HG03521 (cell line): ENCODE data around the gene CEP78.

Source experiments
- ATAC-seq: cut with Tn5 transposase; IDR thresholded peaks from one replicate; pipeline ENCODE4 v1.9.1; 2021; ENCODE audit warnings: mild to moderate bottlenecking, moderate library complexity; ENCODE audit not compliant: unreplicated experiment

CEP78 gene

GRCh38 chr9:78306222-78307076 lies 70.6 kb downstream of the CEP78 start:
- ATAC-seq = no peak

GRCh38 chr9:78307360-78307759 lies 71.5 kb downstream of the CEP78 start:
- ATAC-seq = no peak

GRCh38 chr9:78309066-78309465 lies 73.2 kb downstream of the CEP78 start:
- ATAC-seq = no peak

- no peak for ATAC-seq
These were observed 75.2 kb downstream of the CEP78 start for GRCh38 chr9:78311075-78311474.

- ATAC-seq = no peak
These were observed 76.1 kb downstream of the CEP78 start for GRCh38 chr9:78311886-78312524.

GRCh38 chr9:78314550-78314949 lies 78.7 kb downstream of the CEP78 start:
- no peak for ATAC-seq

- ATAC-seq = no peak
These were observed 79.3 kb downstream of the CEP78 start for GRCh38 chr9:78314953-78315870.

- no peak for ATAC-seq
These were observed 80.5 kb downstream of the CEP78 start for GRCh38 chr9:78316166-78316892.

- no peak for ATAC-seq
These were observed 83.5 kb downstream of the CEP78 start for GRCh38 chr9:78319197-78320029.

- no peak for ATAC-seq
These were observed 84.3 kb downstream of the CEP78 start for GRCh38 chr9:78320030-78320693.

- ATAC-seq = no peak
These were observed 85.1 kb downstream of the CEP78 start for GRCh38 chr9:78320875-78321496.

GRCh38 chr9:78321505-78321904 lies 85.6 kb downstream of the CEP78 start:
- no peak for ATAC-seq

GRCh38 chr9:78324068-78324650 lies 88.3 kb downstream of the CEP78 start:
- no peak for ATAC-seq

- no peak for ATAC-seq
These were observed 88.8 kb downstream of the CEP78 start for GRCh38 chr9:78324682-78325081.

GRCh38 chr9:78325343-78325742 lies 89.5 kb downstream of the CEP78 start:
- ATAC-seq = no peak

GRCh38 chr9:78325846-78326360 lies 90.0 kb downstream of the CEP78 start:
- no peak for ATAC-seq

- ATAC-seq = no peak
These were observed 90.7 kb downstream of the CEP78 start for GRCh38 chr9:78326564-78326963.
